ENCODE measurements around the gene SCYGR4.
"Not testable (repeated sequence)": the region's sequence is repeated elsewhere in the genome, so short reads cannot be mapped to it uniquely, and the experiment has no call there.

The SCYGR4 gene, protein sequence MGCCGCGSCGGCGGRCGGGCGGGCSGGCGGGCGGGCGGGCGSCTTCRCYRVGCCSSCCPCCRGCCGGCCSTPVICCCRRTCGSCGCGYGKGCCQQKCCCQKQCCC

GRCh38 chr2:227617316-227618230 lies at the start of gene SCYGR4:
Gene SCYGR4, plus strand, starts transcription at chr2:227617498. Its CDS starts 0 bp downstream, at chr2:227617498.
- no peak for DNase-seq (ENCODE audit: low read depth in 3 of 3)

DNA sequence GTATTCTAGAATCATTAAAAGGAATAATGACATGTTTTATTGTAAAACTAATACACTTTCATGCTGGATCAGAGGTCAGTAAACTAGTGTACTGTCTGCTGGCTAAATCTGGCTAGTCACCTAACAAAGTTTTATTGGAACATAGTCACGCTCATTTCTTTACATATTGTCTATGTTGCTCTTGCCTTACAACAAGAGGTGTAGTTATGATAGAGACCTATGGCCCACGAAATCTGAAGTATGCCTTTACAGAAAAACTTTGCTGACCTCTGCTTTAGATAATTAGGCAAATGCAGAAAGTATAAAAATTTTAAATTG lies 48.5 kb upstream of the SCYGR4 start:
- DNase-seq (ENCODE audit: low read depth in 3 of 3): no peak

DNA sequence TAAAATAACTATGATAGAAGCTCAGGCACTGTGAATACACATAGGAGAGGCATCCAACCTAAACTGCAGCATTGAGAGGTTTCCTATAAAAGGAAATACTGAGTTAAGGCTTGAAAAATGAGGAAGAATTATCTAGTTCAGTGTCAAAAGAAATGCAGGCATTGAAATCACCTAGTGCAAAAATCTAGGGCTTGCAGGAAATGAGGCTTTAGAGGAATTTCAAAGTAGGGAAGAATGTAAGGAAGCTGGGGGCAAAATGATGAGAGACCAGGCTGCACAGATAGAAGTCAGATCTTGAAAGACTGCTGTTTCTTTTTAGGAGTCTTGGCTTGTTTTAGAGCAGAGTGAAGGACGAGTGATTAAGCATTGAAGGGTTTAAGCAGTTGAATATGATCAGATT lies 46.7 kb upstream of the SCYGR4 start:
- no peak for DNase-seq (ENCODE audit: low read depth in 3 of 3)

DNA sequence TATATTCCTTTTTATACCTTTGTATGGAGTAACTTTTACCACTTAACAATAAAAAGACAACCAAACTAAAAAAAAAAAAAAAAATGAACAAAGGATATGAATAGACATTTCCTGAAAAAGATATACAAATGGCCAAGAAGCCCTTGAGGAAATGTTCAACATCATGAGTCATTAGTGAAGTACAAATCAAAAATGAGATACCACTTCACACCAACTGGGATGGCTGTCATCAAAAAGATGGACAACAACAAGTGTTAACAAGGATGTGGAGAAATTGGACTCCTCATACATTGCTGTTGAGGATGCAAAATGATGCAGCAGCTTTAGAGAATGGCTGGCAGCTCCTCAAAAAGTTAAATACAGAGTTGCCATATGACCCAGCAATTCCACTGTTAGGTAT lies 41.2 kb upstream of the SCYGR4 start:
- DNase-seq (ENCODE audit: low read depth in 3 of 3): no peak

GRCh38 chr2:227576812-227577211 lies 40.5 kb upstream of the SCYGR4 start:
- no peak for DNase-seq (ENCODE audit: low read depth in 3 of 3)

GRCh38 chr2:227577555-227577954 lies 39.7 kb upstream of the SCYGR4 start:
- no peak for DNase-seq (ENCODE audit: low read depth in 3 of 3)

- no peak for DNase-seq (ENCODE audit: low read depth in 3 of 3)
These were observed 38.7 kb upstream of the SCYGR4 start for GRCh38 chr2:227578642-227579041.

DNA sequence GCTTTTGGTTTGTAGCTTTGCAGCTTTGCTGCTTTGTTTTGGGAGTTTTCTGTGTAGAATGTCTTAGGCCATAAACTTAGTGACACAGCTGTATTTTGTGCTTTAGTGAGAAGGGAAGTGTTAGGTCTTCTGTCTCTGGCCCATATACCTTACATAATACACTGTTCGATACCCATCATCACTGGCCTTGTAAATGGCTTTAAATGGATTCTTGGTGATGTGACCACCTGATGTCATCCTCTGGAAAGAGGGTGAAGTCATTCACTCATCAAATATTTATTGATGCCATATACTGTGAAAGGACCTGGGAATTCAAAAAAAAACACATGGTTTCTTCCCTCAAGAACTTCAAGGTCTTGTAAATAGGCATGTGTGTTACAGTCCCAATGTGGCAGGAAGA lies 37.5 kb upstream of the SCYGR4 start:
- DNase-seq (ENCODE audit: low read depth in 3 of 3): no peak

DNA sequence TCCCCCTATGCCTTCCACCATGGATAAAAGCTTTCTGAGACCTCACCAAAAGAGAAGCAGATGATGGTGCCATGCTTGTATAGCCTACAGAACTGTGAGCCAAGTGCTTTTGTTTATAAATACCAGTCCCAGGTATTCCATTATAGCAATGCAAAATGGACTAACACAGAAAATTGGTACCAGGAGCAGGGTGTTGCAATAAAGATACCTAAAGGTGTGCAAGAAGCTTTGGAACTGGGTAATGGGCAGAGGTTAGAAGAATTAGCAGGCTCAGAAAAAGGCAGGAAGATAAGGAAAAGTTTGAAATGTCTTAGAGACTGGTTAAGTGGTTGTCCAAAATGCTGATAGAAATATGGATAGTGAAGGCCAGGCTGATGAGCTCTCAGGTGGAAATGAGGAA lies 34.9 kb upstream of the SCYGR4 start:
- DNase-seq (ENCODE audit: low read depth in 3 of 3): no peak

DNA sequence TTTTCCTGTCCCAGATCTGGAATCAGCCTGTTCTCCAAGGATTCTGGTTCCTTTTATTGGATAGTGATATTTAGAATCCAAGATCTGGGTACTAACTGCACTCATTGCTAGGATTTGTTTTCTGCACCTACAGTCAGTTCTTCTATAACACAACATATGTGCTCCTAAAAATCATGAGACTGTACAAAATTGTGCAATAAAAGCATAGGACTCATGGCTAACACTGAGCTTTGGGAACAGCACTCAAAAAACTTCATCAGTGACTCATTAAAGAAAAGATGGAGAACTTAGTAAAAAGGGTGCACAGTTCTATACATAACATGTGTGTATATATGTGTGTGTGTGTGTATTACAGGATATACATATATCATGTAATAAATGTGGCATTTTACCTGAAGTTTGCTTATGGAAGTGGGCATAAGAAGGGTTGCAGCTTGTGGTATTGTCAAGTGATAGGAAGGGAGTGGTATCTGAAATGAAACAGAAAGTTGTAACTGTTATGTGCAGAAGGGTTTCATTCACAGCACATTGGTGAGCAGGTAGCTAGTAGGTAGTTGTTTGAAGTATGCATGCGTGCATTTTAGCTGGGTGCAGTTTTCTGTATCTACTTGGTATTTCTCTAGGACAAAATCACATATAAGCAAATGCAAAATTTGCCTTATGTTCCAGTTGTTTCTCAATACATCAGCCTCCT lies 24.5 kb upstream of the SCYGR4 start:
- no peak for DNase-seq (ENCODE audit: low read depth in 3 of 3)

DNA sequence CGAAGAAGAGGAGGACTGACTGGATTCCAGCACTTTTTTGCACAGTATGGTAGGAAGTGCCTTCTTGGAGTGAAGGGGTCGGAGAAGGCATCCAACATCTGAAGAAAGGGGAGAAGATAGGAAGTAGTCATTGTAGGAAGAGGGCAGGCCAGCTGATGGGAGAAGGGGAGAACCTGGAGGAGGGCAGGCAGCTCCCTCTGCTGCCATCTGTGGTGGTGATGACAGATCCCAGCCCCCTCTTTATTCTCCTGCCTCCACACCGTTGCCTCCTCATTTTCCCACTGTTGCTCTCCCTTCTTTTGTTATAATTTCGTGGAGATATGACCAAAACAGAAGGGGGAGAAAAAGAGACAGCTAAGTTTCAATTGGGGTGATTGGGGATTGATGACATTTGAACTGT lies 21.5 kb upstream of the SCYGR4 start:
- no peak for DNase-seq (ENCODE audit: low read depth in 3 of 3)

DNA sequence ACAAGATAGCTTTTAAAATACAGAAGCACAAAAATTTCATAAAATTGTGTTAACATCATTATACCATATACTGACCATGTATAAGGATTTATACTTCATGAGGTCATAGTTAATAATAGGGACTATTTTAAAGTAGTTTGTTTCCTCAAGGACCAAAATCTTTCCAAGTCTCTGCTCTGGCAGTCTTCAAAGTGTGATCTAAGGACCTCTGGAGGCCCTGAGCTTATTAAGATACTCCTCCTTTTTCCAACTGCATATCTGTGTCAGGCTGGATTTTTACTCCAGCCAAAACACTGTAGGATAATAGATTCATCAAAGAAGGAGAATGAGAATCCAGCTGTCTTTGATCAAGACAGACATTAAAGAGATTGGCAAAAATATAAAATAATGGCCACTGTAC lies 20.3 kb upstream of the SCYGR4 start:
- DNase-seq (ENCODE audit: low read depth in 3 of 3): no peak

DNA sequence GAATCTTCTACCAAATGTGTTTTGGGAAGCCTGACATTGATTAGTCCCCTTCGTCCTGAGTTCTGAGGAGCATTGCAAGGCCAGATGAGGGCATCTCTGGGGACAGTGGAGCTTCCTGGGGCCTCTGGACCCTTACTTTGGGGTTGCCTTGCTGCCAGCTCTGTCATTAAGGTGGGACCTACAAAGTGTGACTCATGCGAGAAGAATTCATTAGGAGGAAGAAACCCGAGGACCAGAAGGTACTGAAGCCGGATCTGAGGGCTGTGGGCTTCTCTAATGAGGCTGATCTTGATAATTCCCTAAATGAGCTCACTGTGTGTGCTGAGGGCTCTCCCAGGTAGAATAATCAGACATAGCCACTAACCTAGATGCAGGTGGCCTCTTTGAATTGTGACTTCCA lies 19.3 kb upstream of the SCYGR4 start:
- no peak for DNase-seq (ENCODE audit: low read depth in 3 of 3)

GRCh38 chr2:227598835-227599503 lies 18.3 kb upstream of the SCYGR4 start, which contains the start of gene SCYGR2:
Gene SCYGR2, plus strand, starts transcription at chr2:227598893. Its CDS starts 0 bp downstream, at chr2:227598893.
- not testable (repeated sequence) for DNase-seq (ENCODE audit: low read depth in 3 of 3)

DNA sequence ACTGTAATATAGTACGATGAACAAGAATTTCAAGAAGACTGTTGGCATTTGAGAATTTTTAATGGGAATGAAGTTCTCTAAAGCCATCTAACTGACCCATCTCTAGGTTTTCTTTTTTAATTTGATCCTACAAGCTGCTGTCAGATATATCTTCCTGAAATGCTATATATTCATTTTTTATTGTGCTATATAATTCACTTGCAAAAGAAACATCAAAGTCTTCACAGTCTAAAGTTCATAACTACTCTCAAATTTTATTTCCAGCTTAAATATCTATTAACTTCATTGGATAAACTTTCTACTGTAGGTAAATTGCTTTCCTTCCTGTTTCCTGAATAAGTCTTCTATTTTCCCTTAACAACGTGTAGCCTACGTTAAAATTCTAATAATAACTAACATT lies 14.9 kb upstream of the SCYGR4 start:
- DNase-seq (ENCODE audit: low read depth in 3 of 3): no peak

- no peak for DNase-seq (ENCODE audit: low read depth in 3 of 3)
These were observed 10.8 kb upstream of the SCYGR4 start for GRCh38 chr2:227606476-227606875.

GRCh38 chr2:227607941-227608340 lies 9.4 kb upstream of the SCYGR4 start:
- no peak for DNase-seq (ENCODE audit: low read depth in 3 of 3)

- DNase-seq (ENCODE audit: low read depth in 3 of 3): peak in 1 of 3 experiments; percentile 9
These were observed 8.5 kb upstream of the SCYGR4 start for GRCh38 chr2:227608561-227609338.

DNA sequence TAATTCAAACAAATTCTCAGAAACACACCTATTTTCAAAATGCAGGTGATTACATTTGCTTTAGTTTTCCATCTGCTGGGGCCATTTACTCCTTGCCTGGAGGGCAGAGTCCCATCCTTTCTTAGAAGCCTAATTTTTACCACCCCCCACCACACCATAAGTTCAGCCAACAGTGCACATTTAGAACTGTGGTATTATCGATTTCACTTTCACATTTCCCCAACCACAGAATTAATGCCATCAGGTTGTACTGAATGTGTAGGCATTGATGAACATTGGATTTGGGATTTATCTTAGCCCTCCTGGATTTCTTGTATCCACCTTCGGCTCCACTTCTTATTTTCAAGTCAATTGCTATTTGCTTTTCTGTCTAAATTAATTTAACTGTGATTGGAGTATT lies 7.2 kb upstream of the SCYGR4 start:
- no peak for DNase-seq (ENCODE audit: low read depth in 3 of 3)

GRCh38 chr2:227612546-227613271 lies 4.6 kb upstream of the SCYGR4 start:
- DNase-seq (ENCODE audit: low read depth in 3 of 3): no peak

DNA sequence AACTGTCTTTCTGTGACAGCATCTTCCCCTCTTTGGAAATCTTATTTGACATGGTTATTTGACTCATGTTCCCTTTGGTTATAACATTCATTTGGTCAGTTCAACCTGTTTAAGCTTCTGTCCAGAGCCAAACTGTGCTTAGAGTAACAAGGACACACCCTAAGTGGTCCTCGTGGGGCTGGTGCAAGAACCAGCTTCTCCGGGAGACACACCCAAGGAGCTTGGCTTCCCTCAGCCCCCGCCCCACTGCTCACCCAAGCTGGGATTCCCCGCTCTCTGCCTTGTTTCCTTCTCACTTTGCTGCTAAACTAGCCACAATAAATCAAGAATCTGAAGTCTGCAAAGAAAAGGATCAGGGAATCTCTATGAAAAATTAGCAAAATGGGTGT lies 4.0 kb upstream of the SCYGR4 start:
- no peak for DNase-seq (ENCODE audit: low read depth in 3 of 3)

Data from stimulated activated CD4-positive, alpha-beta T cell treated with anti-CD3 and anti-CD28 coated beads, TNF-alpha, amount 100 ng/mL, for 24 hours (primary cell).